GM12878 (cell line): ENCODE measurements around the gene HSF2BP. TPM values are rescaled to one million over a fixed set of nuclear protein-coding genes. Genes with fewer than 3 reads are reported as not detected.

Experiments
- ATAC-seq: fragments of 200-7000 bp; cut with Tn5 transposase; 3 replicates; pipeline ENCODE4 v1.9.1; 2020; ENCODE audit warnings: mild to moderate bottlenecking, moderate library complexity
- BruUV-seq: library from RNA; stranded (reverse); fragments of 400-500 nt; replicated peaks from 2 replicates; lab custom pipeline; 2021; lab: Mats Ljungman, UMichigan
- CTCF ChIA-PET: fragments of 300-600 bp; sonication (Branson Sonifier 250); formaldehyde crosslinking; extraction: SDS; loops from one replicate; lab custom pipeline; 2021; ENCODE audit warnings: inconsistent platforms; lab: Yijun Ruan, JAX
- POLR2A ChIA-PET: fragments of 350-600 bp; formaldehyde crosslinking; extraction: SDS; loops from one replicate; lab custom pipeline; 2021; ENCODE audit warnings: inconsistent platforms; lab: Charles Lee
- RAD21 ChIA-PET: fragments of 300-600 bp; sonication (Branson Sonifier 250); formaldehyde crosslinking; loops from one replicate; lab custom pipeline; 2023; ENCODE audit warnings: antibody characterized with exemption; ENCODE audit not compliant: unreplicated experiment; lab: Charles Lee
- SMC1A ChIA-PET: fragments of 300-600 bp; sonication (Branson Sonifier 250); formaldehyde crosslinking; loops from one replicate; lab custom pipeline; 2023; ENCODE audit not compliant: unreplicated experiment, uncharacterized antibody; lab: Charles Lee
- DNase-seq: peaks from one replicate; pipeline ENCODE4 v3.0.0-alpha.2; 2011; ENCODE audit warnings: low read depth, low spot score
- FAIRE-seq: peaks from 3 replicates; lab custom pipeline; 2011; peaks lifted over from hg19 to GRCh38; lab: Jason Lieb, UNC
- H2AFZ ChIP-seq: 2 replicates; pipeline ENCODE4 v1.6.0; 2011; ENCODE audit warnings: low read depth, low read length, control low read depth; ENCODE audit not compliant: control insufficient read depth
- H3K27ac ChIP-seq: 2 replicates; pipeline ENCODE4 v1.5.1; 2011; ENCODE audit warnings: control low read depth; ENCODE audit not compliant: control insufficient read depth, insufficient read depth
- H3K27me3 ChIP-seq, 2 experiments: replicated peaks in 1 of 2; 2 replicates each; pipeline versions ENCODE4 v1.6.0 to v1.6.1; 2011; ENCODE audit warnings: low read length in 1 of 2; ENCODE audit not compliant: control insufficient read depth in 2 of 2, insufficient read depth in 2 of 2
- H3K36me3 ChIP-seq, 2 experiments: 2 replicates each; pipeline ENCODE4 v1.5.1; 2011; ENCODE audit warnings: low read length in 1 of 2; ENCODE audit not compliant: control insufficient read depth in 2 of 2, insufficient read depth in 2 of 2
- H3K4me1 ChIP-seq: 2 replicates; pipeline ENCODE4 v1.6.1; 2011; ENCODE audit warnings: mild to moderate bottlenecking, low read length, moderate library complexity, mixed read lengths; ENCODE audit not compliant: control insufficient read depth, insufficient read depth
- H3K4me2 ChIP-seq: 2 replicates; pipeline ENCODE4 v1.6.0; 2011; ENCODE audit warnings: control low read depth; ENCODE audit not compliant: control insufficient read depth, insufficient read depth
- H3K4me3 ChIP-seq: fragments of 200-600 bp; sonication (generic); 2 replicates; pipeline ENCODE4 v1.5.1; 2016
- H3K79me2 ChIP-seq: 2 replicates; pipeline ENCODE4 v1.6.0; 2011; ENCODE audit warnings: low read length; ENCODE audit not compliant: control insufficient read depth, insufficient read depth
- H3K9ac ChIP-seq: 2 replicates; pipeline ENCODE4 v1.8.0; 2011; ENCODE audit warnings: low read length, control low read depth, mixed read lengths; ENCODE audit not compliant: control insufficient read depth, insufficient read depth
- H3K9me3 ChIP-seq: replicated peaks from 3 replicates; pipeline ENCODE4 v1.5.1; 2011; ENCODE audit warnings: mild to moderate bottlenecking, low read length; ENCODE audit not compliant: control insufficient read depth, insufficient read depth
- H4K20me1 ChIP-seq: 2 replicates; pipeline ENCODE4 v1.6.0; 2011; ENCODE audit not compliant: control insufficient read depth, insufficient read depth
- DPF2 ChIP-seq: fragments of 450-650 bp; IDR thresholded peaks from 2 replicates; pipeline ENCODE4 v1.6.1; 2017; ENCODE audit warnings: mild to moderate bottlenecking
- JUNB ChIP-seq: IDR thresholded peaks from 2 replicates; pipeline ENCODE4 v1.6.1; 2016; ENCODE audit warnings: antibody characterized with exemption, mild to moderate bottlenecking
- MEF2A ChIP-seq: IDR thresholded peaks from 2 replicates; pipeline ENCODE4 v1.6.1; 2011; ENCODE audit warnings: low read depth, mild to moderate bottlenecking, low read length, moderate library complexity; ENCODE audit not compliant: insufficient read depth
- MTA2 ChIP-seq: fragments of 450-650 bp; IDR thresholded peaks from 2 replicates; pipeline ENCODE4 v1.6.1; 2016; ENCODE audit warnings: low read depth, mild to moderate bottlenecking, moderate library complexity
- RUNX3 ChIP-seq: IDR thresholded peaks from 2 replicates; pipeline ENCODE4 v1.6.1; 2012; ENCODE audit warnings: low read length, inconsistent platforms
- SIX5 ChIP-seq: IDR thresholded peaks from 2 replicates; pipeline ENCODE4 v1.6.1; 2011; ENCODE audit warnings: mild to moderate bottlenecking, low read depth, low read length, moderate library complexity; ENCODE audit not compliant: severe bottlenecking
- STAT1 ChIP-seq: fragments of 450-650 bp; conservative IDR thresholded peaks from 2 replicates; pipeline ENCODE4 v1.6.1; 2014; ENCODE audit warnings: antibody characterized with exemption, mild to moderate bottlenecking
- TCF7 ChIP-seq: IDR thresholded peaks from 2 replicates; pipeline ENCODE4 v1.6.1; 2014; ENCODE audit warnings: antibody characterized with exemption, borderline replicate concordance
- YY1 ChIP-seq: IDR thresholded peaks from 2 replicates; pipeline ENCODE4 v1.6.1; 2011; ENCODE audit warnings: low read depth, mild to moderate bottlenecking, low read length
- ZNF384 ChIP-seq: IDR thresholded peaks from 2 replicates; pipeline ENCODE4 v1.6.1; 2012; ENCODE audit warnings: low read depth, mild to moderate bottlenecking, low read length, improper control_type of control experiment, borderline replicate concordance
- WGBS: methylation state at CpG from one replicate; pipeline ENCODE4 v1.1.6; 2016; ENCODE audit warnings: low lambda C conversion rate; ENCODE audit not compliant: insufficient replicate concordance, insufficient coverage; ENCODE audit errors: missing lambda C conversion rate; 5-methylcytosine and 5-hydroxymethylcytosine counted together
- in situ Hi-C: fragments of 300-500 bp; cut with MboI; formaldehyde crosslinking; loops from 9 replicates; pipeline ENCODE4 v1.14.3; 2018; ENCODE audit warnings: mixed read lengths
- intact Hi-C: fragments of 100-400 bp; cut with micrococcal nuclease; formaldehyde crosslinking; loops from one replicate; pipeline ENCODE4 v1.14.2; 2022; ENCODE audit not compliant: unreplicated experiment
- polyA plus RNA-seq, 11 experiments: library from polyadenylated mRNA; depleted of rRNA in 4 of 11; unstranded in 6 of 11; stranded (reverse) in 5 of 11; fragments of >200 nt; fragmentation: Nextera tagmentation in 4 of 11; fragmentation: Illumina TruSeq in 1 of 11; extraction: Ambion mirVana in 4 of 11; extraction: Trizol in 1 of 11; gene quantifications; 1 replicate in 1 of 11; 2 replicates in 10 of 11; pipeline versions ENCODE4 v1.2.1 to v1.2.3, GENCODE V29; 2011 to 2016; ENCODE audit warnings: inconsistent platforms in 2 of 11, missing spikeins in 2 of 11, low read depth in 1 of 11
- total RNA-seq, 4 experiments: library from RNA; depleted of rRNA in 3 of 4; stranded (reverse); fragments of >200 nt in 3 of 4; fragmentation: Illumina TruSeq in 1 of 4; extraction: Trizol in 1 of 4; gene quantifications; 2 replicates each; pipeline versions ENCODE4 v1.2.1 to v1.2.3, GENCODE V29; 2013 to 2021
- TF ChIP-seq, protein P1 (sequence below): fragments of 450-650 bp; IDR thresholded peaks from 2 replicates; pipeline ENCODE4 v1.6.1; 2017; ENCODE audit warnings: mild to moderate bottlenecking, moderate library complexity
- TF ChIP-seq, protein P2 (sequence below): fragments of 450-650 bp; IDR thresholded peaks from 2 replicates; pipeline ENCODE4 v1.6.1; 2016; ENCODE audit warnings: mild to moderate bottlenecking
- TF ChIP-seq, protein P3 (sequence below): fragments of 450-650 bp; IDR thresholded peaks from 2 replicates; pipeline ENCODE4 v1.6.1; 2017; ENCODE audit warnings: antibody characterized with exemption, mild to moderate bottlenecking, moderate library complexity

Gene HSF2BP
- total and polyA plus RNA-seq, 10 of the 15 experiments (the other 5 are each of a cell fraction or from before 2014, with no cell fraction given) = 0.07 to 0.81 (median 0.35) TPM

GRCh38 chr21:43664358-43664757 is 5.1 kb upstream of the HSF2BP start (continued):
- TF ChIP-seq, protein P1, sequence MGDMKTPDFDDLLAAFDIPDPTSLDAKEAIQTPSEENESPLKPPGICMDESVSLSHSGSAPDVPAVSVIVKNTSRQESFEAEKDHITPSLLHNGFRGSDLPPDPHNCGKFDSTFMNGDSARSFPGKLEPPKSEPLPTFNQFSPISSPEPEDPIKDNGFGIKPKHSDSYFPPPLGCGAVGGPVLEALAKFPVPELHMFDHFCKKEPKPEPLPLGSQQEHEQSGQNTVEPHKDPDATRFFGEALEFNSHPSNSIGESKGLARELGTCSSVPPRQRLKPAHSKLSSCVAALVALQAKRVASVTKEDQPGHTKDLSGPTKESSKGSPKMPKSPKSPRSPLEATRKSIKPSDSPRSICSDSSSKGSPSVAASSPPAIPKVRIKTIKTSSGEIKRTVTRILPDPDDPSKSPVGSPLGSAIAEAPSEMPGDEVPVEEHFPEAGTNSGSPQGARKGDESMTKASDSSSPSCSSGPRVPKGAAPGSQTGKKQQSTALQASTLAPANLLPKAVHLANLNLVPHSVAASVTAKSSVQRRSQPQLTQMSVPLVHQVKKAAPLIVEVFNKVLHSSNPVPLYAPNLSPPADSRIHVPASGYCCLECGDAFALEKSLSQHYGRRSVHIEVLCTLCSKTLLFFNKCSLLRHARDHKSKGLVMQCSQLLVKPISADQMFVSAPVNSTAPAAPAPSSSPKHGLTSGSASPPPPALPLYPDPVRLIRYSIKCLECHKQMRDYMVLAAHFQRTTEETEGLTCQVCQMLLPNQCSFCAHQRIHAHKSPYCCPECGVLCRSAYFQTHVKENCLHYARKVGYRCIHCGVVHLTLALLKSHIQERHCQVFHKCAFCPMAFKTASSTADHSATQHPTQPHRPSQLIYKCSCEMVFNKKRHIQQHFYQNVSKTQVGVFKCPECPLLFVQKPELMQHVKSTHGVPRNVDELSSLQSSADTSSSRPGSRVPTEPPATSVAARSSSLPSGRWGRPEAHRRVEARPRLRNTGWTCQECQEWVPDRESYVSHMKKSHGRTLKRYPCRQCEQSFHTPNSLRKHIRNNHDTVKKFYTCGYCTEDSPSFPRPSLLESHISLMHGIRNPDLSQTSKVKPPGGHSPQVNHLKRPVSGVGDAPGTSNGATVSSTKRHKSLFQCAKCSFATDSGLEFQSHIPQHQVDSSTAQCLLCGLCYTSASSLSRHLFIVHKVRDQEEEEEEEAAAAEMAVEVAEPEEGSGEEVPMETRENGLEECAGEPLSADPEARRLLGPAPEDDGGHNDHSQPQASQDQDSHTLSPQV = no peak
- TF ChIP-seq ZNF384 = no peak

DNA sequence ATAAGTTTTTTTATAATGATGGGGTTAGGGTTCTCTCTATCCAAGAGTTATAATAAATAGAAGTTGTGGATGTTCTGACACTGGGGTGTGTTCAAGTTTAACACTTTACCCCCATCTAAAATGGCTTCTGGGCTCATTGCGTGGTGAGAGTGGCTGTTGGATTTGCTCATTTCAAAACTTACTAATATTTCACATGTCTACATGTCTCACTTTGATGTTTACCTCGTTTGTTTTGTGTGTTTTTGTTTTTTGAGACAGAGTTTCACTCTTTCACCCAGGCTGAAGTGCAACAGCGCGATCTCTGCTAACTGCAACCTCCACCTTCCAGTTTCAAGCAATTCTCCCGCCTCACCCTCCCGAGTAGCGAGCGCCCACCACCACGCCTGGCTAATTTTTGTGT is 3.7 kb upstream of the HSF2BP start:
- intact Hi-C loops = no loop called here
- WGBS = under 1% methylated on average over 9 of the region's 9 CpGs
- no peak for ATAC-seq

More for the DNA sequence above, 3.7 kb upstream of the HSF2BP start:
- TF ChIP-seq DPF2 (no peak), YY1 (peak; percentile 79; the same call in 1 of the 2 replicates), SIX5 (no peak), MEF2A (no peak), MTA2 (no peak), JUNB (peak; percentile 32; the same call in 1 of the 2 replicates), RUNX3 (0 out of 2 replicates have a peak, but pooled peaks have one; percentile 19), STAT1 (no peak), TCF7 (0 out of 2 replicates have a peak, but pooled peaks have one; percentile 47)
- TF ChIP-seq, protein P2, sequence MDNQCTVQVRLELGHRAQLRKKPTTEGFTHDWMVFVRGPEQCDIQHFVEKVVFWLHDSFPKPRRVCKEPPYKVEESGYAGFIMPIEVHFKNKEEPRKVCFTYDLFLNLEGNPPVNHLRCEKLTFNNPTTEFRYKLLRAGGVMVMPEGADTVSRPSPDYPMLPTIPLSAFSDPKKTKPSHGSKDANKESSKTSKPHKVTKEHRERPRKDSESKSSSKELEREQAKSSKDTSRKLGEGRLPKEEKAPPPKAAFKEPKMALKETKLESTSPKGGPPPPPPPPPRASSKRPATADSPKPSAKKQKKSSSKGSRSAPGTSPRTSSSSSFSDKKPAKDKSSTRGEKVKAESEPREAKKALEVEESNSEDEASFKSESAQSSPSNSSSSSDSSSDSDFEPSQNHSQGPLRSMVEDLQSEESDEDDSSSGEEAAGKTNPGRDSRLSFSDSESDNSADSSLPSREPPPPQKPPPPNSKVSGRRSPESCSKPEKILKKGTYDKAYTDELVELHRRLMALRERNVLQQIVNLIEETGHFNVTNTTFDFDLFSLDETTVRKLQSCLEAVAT = 0 out of 2 replicates have a peak, but pooled peaks have one; percentile 53
- TF ChIP-seq, protein P3, sequence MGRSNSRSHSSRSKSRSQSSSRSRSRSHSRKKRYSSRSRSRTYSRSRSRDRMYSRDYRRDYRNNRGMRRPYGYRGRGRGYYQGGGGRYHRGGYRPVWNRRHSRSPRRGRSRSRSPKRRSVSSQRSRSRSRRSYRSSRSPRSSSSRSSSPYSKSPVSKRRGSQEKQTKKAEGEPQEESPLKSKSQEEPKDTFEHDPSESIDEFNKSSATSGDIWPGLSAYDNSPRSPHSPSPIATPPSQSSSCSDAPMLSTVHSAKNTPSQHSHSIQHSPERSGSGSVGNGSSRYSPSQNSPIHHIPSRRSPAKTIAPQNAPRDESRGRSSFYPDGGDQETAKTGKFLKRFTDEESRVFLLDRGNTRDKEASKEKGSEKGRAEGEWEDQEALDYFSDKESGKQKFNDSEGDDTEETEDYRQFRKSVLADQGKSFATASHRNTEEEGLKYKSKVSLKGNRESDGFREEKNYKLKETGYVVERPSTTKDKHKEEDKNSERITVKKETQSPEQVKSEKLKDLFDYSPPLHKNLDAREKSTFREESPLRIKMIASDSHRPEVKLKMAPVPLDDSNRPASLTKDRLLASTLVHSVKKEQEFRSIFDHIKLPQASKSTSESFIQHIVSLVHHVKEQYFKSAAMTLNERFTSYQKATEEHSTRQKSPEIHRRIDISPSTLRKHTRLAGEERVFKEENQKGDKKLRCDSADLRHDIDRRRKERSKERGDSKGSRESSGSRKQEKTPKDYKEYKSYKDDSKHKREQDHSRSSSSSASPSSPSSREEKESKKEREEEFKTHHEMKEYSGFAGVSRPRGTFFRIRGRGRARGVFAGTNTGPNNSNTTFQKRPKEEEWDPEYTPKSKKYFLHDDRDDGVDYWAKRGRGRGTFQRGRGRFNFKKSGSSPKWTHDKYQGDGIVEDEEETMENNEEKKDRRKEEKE = no peak
- Histone ChIP-seq H3K9me3 (peaks cover 1% of the 10 kb centered on the region; the same call in 2 of the 3 replicates), H3K27ac (peak overlapping the region; percentile 26), H3K9ac (no peak overlapping the region), H3K36me3 (peaks cover 5 to 23% of the 10 kb centered on the region in 2 experiments; a peak in 3 of 4 replicates), H3K27me3 (no peaks in the 10 kb centered on the region), H2AFZ (no peak overlapping the region), H3K4me3 (0 out of 2 replicates have a peak overlapping the region, but pooled peaks have one; percentile 32), H4K20me1 (no peaks in the 10 kb centered on the region; the same call in 1 of the 2 replicates), H3K4me1 (peaks cover 32% of the 10 kb centered on the region), H3K79me2 (peaks cover 76% of the 10 kb centered on the region), H3K4me2 (peak overlapping the region; percentile 62; the same call in 1 of the 2 replicates)
- ChIA-PET SMC1A (interaction anchor here (0.8 to 1.9 kb wide), 2 partner anchors 17 to 54 kb away, joined by 3 to 8 read pairs; no protein-coding TSS in a partner anchor), POLR2A (interaction anchor here (0.8 to 1.7 kb wide), 2 partner anchors 58 to 62 kb away, joined by 3 to 4 read pairs; no protein-coding TSS in a partner anchor), CTCF (interaction anchor here (1.4 to 2.1 kb wide), 2 partner anchors 17 to 126 kb away, joined by 3 to 11 read pairs; partner anchors contain the start of gene RRP1), RAD21 (interaction anchor here (1.0 kb wide), 1 partner anchor 66 kb away, joined by 3 read pairs; no protein-coding TSS in a partner anchor)
- BruUV-seq = no TSS peak
- in situ Hi-C loops = no loop called here
- FAIRE-seq (no peak), DNase-seq (no peak)
